Measurements from ENCODE around the gene WDFY2. TPM values are rescaled to one million over a fixed set of nuclear protein-coding genes. Genes with fewer than 3 reads are reported as not detected.

Gene WDFY2
- total RNA-seq, 1 donor from 2014 or later = 4.5 TPM

DNA sequence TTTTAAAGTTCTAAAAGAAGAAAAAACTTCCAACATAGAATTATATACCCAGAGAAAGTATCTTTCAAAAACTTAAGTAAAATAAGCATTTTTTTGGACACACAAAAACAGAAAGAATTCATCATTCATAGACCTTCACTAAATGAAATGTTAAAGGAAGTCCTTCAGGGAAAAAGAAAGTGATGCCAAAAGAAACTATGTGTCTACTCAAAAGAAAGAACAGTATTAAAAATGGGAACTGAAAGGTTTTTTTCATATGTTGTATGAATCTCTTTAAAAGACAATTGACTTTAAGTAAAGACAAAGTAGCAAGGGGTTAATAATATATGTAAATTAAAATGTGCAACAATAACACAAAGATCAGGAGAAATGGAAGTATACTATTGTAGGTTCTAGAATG is 123.2 kb downstream of the WDFY2 start:
- H3K9me3 ChIP-seq (replicated peaks) = no peaks in the 10 kb centered on the region
- no peak for DNase-seq
- no peak overlapping the region for H3K4me3 ChIP-seq
- no peaks in the 10 kb centered on the region for H3K27me3 ChIP-seq (ENCODE audit: low read depth)
- H3K36me3 ChIP-seq = no peaks in the 10 kb centered on the region
- intact Hi-C loops (cut with micrococcal nuclease) = no loop called here
- TF ChIP-seq, protein P1, sequence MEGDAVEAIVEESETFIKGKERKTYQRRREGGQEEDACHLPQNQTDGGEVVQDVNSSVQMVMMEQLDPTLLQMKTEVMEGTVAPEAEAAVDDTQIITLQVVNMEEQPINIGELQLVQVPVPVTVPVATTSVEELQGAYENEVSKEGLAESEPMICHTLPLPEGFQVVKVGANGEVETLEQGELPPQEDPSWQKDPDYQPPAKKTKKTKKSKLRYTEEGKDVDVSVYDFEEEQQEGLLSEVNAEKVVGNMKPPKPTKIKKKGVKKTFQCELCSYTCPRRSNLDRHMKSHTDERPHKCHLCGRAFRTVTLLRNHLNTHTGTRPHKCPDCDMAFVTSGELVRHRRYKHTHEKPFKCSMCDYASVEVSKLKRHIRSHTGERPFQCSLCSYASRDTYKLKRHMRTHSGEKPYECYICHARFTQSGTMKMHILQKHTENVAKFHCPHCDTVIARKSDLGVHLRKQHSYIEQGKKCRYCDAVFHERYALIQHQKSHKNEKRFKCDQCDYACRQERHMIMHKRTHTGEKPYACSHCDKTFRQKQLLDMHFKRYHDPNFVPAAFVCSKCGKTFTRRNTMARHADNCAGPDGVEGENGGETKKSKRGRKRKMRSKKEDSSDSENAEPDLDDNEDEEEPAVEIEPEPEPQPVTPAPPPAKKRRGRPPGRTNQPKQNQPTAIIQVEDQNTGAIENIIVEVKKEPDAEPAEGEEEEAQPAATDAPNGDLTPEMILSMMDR (IDR thresholded peaks at IDR 0.05; ENCODE audit: borderline replicate concordance) = no peak
- H3K27ac ChIP-seq (replicated peaks) = no peak overlapping the region
- H3K4me1 ChIP-seq = no peaks in the 10 kb centered on the region

DNA sequence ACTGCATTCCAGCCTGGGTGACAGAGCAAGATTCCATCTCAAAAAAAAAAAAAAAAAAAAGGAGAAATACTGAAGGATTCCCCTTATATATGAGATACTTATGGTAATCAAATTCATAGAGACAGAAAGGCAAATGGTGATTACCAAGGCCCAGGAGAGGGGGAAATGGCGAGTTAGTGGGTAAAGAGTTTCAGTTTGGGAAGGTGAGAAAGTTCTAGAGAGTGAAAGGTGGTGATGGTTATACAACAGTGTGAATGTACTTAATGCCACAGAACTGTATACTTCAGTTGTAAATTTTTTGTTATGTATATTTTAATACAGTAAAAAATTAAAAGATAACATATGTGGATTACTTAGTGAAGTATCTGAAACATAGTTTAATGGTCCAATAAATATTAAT is 129.5 kb downstream of the WDFY2 start:
- H3K27me3 ChIP-seq (ENCODE audit: low read depth) = no peaks in the 10 kb centered on the region
- H3K4me3 ChIP-seq = no peak overlapping the region
- TF ChIP-seq, protein P1 (IDR thresholded peaks at IDR 0.05; ENCODE audit: borderline replicate concordance) = no peak
- no peaks in the 10 kb centered on the region for H3K36me3 ChIP-seq
- H3K27ac ChIP-seq (replicated peaks) = no peak overlapping the region
- intact Hi-C loops (cut with micrococcal nuclease) = no loop called here
- DNase-seq = no peak
- no peaks in the 10 kb centered on the region for H3K4me1 ChIP-seq
- no peaks in the 10 kb centered on the region for H3K9me3 ChIP-seq (replicated peaks)

DNA sequence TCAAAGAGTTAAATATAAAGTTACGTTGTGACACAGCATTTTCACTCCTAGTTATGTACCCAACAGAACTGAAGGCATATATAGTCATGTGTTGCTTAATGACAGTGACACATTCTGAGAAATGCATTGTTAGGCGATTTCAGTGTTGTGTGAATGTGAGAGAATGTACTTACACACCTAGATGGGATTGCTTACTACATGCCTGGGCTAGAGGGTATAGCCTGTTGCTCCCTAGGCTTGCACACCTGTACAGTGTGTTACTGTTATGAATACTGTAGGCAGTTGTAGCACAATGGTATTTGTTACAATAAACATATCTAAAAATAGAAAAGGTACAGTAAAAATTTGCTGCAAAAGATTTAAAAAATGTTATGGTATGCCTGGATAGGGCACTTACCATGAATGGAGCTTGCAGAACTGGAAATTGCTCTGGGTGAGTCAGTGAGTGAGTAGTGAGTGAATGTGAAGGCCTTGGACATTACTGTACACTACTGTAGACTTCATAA is 130.5 kb downstream of the WDFY2 start:
- intact Hi-C loops (cut with micrococcal nuclease) = no loop called here
- Histone ChIP-seq H3K27ac (replicated peaks) (no peak overlapping the region), H3K9me3 (replicated peaks) (no peaks in the 10 kb centered on the region), H3K36me3 (no peaks in the 10 kb centered on the region), H3K4me3 (no peak overlapping the region), H3K27me3 (ENCODE audit: low read depth) (no peaks in the 10 kb centered on the region), H3K4me1 (peaks cover 8% of the 10 kb centered on the region)
- TF ChIP-seq, protein P1 (IDR thresholded peaks at IDR 0.05; ENCODE audit: borderline replicate concordance) = no peak
- no peak for DNase-seq

DNA sequence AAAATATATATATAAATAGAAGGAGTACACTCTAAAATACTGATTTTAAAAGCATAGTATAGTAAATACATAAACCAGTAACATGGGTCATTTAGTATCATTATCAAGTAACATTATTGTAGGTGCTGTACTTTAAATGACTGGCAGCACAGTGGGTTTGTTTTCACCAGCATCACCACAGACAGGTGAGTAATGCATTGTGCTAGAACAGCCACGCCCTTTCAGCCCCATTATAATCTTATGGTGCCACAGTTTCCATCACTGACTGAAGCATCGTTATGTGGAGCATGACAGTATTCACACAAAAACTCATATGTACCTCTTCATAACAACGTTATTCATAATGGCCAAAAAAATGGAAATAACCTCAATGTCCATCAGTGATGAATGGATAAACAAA is 131.4 kb downstream of the WDFY2 start:
- H3K4me3 ChIP-seq = no peak overlapping the region

DNA sequence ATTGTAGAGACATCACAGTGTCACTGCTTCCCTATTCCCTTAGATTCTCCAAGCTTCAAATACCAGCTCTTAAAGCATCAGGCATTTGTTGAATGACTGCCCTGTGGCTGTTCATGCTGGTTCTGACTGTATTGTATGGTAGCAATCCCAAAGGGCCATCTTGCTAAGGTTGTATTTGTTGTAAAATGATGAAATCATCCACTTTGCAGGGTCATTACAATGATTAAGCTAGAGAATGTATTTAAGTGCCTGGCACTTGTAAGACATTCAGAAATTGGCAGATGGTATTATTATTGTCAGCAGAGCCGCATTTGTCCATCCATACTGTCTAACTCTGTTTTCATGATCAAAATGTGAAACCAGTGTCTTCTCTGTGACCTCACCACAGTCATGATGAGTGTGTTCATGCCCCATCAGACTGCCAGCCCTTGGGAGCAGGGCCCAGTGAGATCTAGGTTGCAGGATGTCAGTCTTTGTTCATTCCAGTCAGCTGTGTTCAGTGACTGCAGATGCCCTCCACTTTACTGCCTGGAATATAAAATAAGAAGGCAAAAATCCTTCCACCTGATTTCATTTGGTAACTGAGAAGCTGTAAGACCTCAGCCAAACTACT is 133.6 kb downstream of the WDFY2 start:
- Histone ChIP-seq H3K27ac (replicated peaks) (no peak overlapping the region), H3K36me3 (no peaks in the 10 kb centered on the region), H3K27me3 (ENCODE audit: low read depth) (no peaks in the 10 kb centered on the region), H3K4me3 (no peak overlapping the region), H3K4me1 (peaks cover 37% of the 10 kb centered on the region), H3K9me3 (replicated peaks) (no peaks in the 10 kb centered on the region)
- DNase-seq = no peak
- intact Hi-C loops (cut with micrococcal nuclease) = no loop called here
- TF ChIP-seq, protein P1 (IDR thresholded peaks at IDR 0.05; ENCODE audit: borderline replicate concordance) = no peak

More for the DNA sequence above, 131.4 kb downstream of the WDFY2 start:
- no peak for DNase-seq
- Histone ChIP-seq H3K36me3 (no peaks in the 10 kb centered on the region), H3K9me3 (replicated peaks) (no peaks in the 10 kb centered on the region), H3K27ac (replicated peaks) (no peak overlapping the region), H3K4me1 (peaks cover 17% of the 10 kb centered on the region), H3K27me3 (ENCODE audit: low read depth) (no peaks in the 10 kb centered on the region)
- intact Hi-C loops (cut with micrococcal nuclease) = no loop called here
- TF ChIP-seq, protein P1 (IDR thresholded peaks at IDR 0.05; ENCODE audit: borderline replicate concordance) = no peak

Measured in left ventricle myocardium inferior (tissue), 1 donor.